Measurements from ENCODE around the gene RSPH6A.

DNA sequence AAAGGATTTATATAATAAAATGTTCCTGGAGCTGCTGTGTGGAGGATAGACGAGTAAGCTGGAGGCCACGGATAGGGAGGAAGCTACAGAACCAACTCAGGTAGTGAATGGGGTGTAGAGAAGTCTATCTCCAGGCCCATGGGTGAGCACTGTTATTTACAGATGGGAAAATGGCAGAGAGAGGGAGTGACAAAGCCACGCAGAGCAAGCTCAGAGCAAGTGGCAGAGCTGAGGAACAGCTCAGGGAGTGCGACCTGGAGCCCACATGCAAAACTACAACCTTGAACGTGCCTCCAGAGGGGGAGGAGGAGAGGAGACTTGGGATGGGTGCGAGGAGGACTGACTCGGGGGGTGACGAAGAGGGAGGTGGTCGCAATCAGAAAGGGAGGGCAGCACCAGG lies 13.4 kb upstream of the RSPH6A start:
- TF ChIP-seq, protein P1, sequence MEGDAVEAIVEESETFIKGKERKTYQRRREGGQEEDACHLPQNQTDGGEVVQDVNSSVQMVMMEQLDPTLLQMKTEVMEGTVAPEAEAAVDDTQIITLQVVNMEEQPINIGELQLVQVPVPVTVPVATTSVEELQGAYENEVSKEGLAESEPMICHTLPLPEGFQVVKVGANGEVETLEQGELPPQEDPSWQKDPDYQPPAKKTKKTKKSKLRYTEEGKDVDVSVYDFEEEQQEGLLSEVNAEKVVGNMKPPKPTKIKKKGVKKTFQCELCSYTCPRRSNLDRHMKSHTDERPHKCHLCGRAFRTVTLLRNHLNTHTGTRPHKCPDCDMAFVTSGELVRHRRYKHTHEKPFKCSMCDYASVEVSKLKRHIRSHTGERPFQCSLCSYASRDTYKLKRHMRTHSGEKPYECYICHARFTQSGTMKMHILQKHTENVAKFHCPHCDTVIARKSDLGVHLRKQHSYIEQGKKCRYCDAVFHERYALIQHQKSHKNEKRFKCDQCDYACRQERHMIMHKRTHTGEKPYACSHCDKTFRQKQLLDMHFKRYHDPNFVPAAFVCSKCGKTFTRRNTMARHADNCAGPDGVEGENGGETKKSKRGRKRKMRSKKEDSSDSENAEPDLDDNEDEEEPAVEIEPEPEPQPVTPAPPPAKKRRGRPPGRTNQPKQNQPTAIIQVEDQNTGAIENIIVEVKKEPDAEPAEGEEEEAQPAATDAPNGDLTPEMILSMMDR (conservative IDR thresholded peaks at IDR 0.05 in 1 of 2, IDR thresholded peaks at IDR 0.05 in 1 of 2; ENCODE audit: extremely low read depth in 1 of 2, insufficient read depth in 1 of 2, low read depth in 1 of 2, low read length in 2 of 2) = no peak
- no peak for TF ChIP-seq EZH2 (IDR thresholded peaks at IDR 0.05; ENCODE audit: borderline replicate concordance, low read length)
